GM13976 (cell line): ENCODE data around the gene UBQLNL.

Source experiments
- DNase-seq: peaks from one replicate; pipeline ENCODE4 v3.0.0; 2012; ENCODE audit warnings: low spot score
- CTCF ChIP-seq: IDR thresholded peaks from 2 replicates; pipeline ENCODE4 v1.5.1; 2012; ENCODE audit warnings: borderline replicate concordance, mild to moderate bottlenecking; ENCODE audit not compliant: insufficient read depth; ENCODE audit errors: extremely low read depth, missing control alignments, control extremely low read depth
- in situ Hi-C: fragments of 300-500 bp; cut with MboI; formaldehyde crosslinking; loops from one replicate; pipeline ENCODE4 v1.12.0; 2022; ENCODE audit warnings: low sequenced_read_pairs, mixed read lengths, inconsistent platforms; ENCODE audit not compliant: unreplicated experiment

UBQLNL gene

GRCh38 chr11:5548440-5548839 is 31.9 kb upstream of the UBQLNL start, which contains the start of gene OR52H1:
TSS of gene OR52H1 (minus strand) at chr11:5548540. CDS start at chr11:5545505, 3,035 bp downstream.
- no peak for DNase-seq
- in situ Hi-C loops, result no loop called here
- no peak for TF ChIP-seq CTCF

- DNase-seq, result no peak
- TF ChIP-seq CTCF, result no peak
- in situ Hi-C loops, result no loop called here
These were observed 31.5 kb upstream of the UBQLNL start for GRCh38 chr11:5547982-5548381.

- in situ Hi-C loops, result no loop called here
- no peak for TF ChIP-seq CTCF
- DNase-seq, result no peak
These were observed 30.0 kb upstream of the UBQLNL start for GRCh38 chr11:5546457-5546856.

GRCh38 chr11:5541427-5541826 is 24.9 kb upstream of the UBQLNL start:
- in situ Hi-C loops, result no loop called here
- no peak for DNase-seq
- TF ChIP-seq CTCF, result no peak

- no peak for TF ChIP-seq CTCF
- DNase-seq, result no peak
- in situ Hi-C loops, result no loop called here
These were observed 20.0 kb upstream of the UBQLNL start for GRCh38 chr11:5536482-5536881.

GRCh38 chr11:5534046-5534445 is 17.5 kb upstream of the UBQLNL start:
- TF ChIP-seq CTCF, result no peak
- DNase-seq, result no peak
- in situ Hi-C loops, result no loop called here
